ENCODE measurements around the gene ASF1A. TPM values are rescaled to one million over a fixed set of nuclear protein-coding genes. Genes with fewer than 3 reads are reported as not detected.

ASF1A gene
- total and polyA plus RNA-seq, 2 experiments from 2014 or later: 25.4 to 72.2 TPM

DNA sequence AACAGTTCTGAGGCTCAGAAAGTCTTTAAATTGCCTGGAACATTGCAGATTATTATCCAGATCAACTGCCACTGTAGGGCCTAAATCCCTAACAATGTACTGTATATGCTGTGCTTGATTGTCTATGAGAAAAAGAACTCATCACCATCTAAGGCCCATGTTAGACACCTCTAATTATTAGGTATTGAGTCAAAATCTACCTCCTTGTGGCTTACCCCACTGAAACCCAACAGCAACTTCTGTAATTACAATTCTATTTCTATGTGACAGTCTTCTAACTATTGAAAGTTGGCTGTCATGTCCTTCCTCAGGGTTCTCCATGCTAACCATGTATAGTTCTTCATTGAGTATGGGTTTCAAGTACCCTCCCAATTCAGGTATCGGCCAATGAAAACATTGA, 27.1 kb downstream of the ASF1A start:
- Mint-ChIP-seq H3K27ac (no peak overlapping the region), H3K4me3 (no peak overlapping the region), H3K36me3 (ENCODE audit: low read depth) (peaks cover 47% of the 10 kb centered on the region), H3K4me1 (no peaks in the 10 kb centered on the region), H3K27me3 (ENCODE audit: insufficient read depth, low read depth, poor library complexity) (no peaks in the 10 kb centered on the region), H3K9me3 (no peaks in the 10 kb centered on the region)
- peaks cover 17% of the 10 kb centered on the region; the same call in 1 of the 2 replicates for H3K36me3 ChIP-seq (ENCODE audit: insufficient read depth)
- no peaks in the 10 kb centered on the region for H4K20me1 ChIP-seq (replicated peaks; ENCODE audit: insufficient read depth)
- no peaks in the 10 kb centered on the region for H3K4me1 ChIP-seq (ENCODE audit: insufficient read depth)
- H3K9me2 ChIP-seq (ENCODE audit: insufficient read depth): no peaks in the 10 kb centered on the region
- no peaks in the 10 kb centered on the region for H3F3A ChIP-seq (replicated peaks; ENCODE audit: low read depth)
- TF ChIP-seq EZH2phosphoT487 (IDR thresholded peaks at IDR 0.05; ENCODE audit: unreplicated experiment): no peak
- TF ChIP-seq, protein P1, sequence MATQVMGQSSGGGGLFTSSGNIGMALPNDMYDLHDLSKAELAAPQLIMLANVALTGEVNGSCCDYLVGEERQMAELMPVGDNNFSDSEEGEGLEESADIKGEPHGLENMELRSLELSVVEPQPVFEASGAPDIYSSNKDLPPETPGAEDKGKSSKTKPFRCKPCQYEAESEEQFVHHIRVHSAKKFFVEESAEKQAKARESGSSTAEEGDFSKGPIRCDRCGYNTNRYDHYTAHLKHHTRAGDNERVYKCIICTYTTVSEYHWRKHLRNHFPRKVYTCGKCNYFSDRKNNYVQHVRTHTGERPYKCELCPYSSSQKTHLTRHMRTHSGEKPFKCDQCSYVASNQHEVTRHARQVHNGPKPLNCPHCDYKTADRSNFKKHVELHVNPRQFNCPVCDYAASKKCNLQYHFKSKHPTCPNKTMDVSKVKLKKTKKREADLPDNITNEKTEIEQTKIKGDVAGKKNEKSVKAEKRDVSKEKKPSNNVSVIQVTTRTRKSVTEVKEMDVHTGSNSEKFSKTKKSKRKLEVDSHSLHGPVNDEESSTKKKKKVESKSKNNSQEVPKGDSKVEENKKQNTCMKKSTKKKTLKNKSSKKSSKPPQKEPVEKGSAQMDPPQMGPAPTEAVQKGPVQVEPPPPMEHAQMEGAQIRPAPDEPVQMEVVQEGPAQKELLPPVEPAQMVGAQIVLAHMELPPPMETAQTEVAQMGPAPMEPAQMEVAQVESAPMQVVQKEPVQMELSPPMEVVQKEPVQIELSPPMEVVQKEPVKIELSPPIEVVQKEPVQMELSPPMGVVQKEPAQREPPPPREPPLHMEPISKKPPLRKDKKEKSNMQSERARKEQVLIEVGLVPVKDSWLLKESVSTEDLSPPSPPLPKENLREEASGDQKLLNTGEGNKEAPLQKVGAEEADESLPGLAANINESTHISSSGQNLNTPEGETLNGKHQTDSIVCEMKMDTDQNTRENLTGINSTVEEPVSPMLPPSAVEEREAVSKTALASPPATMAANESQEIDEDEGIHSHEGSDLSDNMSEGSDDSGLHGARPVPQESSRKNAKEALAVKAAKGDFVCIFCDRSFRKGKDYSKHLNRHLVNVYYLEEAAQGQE (IDR thresholded peaks at IDR 0.05; ENCODE audit: unreplicated experiment): no peak
- TF ChIP-seq, protein P2, sequence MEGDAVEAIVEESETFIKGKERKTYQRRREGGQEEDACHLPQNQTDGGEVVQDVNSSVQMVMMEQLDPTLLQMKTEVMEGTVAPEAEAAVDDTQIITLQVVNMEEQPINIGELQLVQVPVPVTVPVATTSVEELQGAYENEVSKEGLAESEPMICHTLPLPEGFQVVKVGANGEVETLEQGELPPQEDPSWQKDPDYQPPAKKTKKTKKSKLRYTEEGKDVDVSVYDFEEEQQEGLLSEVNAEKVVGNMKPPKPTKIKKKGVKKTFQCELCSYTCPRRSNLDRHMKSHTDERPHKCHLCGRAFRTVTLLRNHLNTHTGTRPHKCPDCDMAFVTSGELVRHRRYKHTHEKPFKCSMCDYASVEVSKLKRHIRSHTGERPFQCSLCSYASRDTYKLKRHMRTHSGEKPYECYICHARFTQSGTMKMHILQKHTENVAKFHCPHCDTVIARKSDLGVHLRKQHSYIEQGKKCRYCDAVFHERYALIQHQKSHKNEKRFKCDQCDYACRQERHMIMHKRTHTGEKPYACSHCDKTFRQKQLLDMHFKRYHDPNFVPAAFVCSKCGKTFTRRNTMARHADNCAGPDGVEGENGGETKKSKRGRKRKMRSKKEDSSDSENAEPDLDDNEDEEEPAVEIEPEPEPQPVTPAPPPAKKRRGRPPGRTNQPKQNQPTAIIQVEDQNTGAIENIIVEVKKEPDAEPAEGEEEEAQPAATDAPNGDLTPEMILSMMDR (conservative IDR thresholded peaks at IDR 0.05; ENCODE audit: low read depth in 2 of 2): no peak
- no peak overlapping the region for H3K27ac ChIP-seq (ENCODE audit: low read depth)
- DNase-seq (ENCODE audit: low spot score) (no peak), ATAC-seq (no peak)
- no peak overlapping the region for H3K4me3 ChIP-seq
- no peaks in the 10 kb centered on the region for H3K27me3 ChIP-seq (ENCODE audit: insufficient read depth)
- no peak overlapping the region for H2AFZ ChIP-seq
- H3K4me2 ChIP-seq: no peak overlapping the region
- H3K79me2 ChIP-seq (replicated peaks; ENCODE audit: insufficient read depth): no peaks in the 10 kb centered on the region

DNA sequence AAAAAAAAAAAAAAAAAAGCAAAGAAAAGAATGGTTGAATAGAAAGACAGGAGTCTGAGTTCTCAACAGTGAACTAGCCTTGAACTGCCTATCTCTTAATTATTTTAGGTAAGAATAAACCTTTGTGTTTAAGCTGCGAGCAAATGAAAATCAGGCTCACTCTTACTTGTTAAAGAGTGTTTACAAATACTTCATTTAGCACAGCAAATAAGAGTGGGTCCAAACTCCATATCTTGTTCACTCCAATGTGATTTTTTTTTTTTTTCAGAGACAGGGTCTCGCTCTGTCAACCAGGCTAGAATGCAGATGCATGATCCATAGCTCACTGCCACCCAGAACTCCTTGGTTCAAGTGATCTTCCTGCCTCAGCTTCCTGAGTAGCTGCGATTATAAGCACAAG, 29.1 kb downstream of the ASF1A start:
- Mint-ChIP-seq H3K27me3 (ENCODE audit: insufficient read depth, low read depth, poor library complexity) (no peaks in the 10 kb centered on the region), H3K4me3 (no peak overlapping the region), H3K27ac (no peak overlapping the region), H3K9me3 (no peaks in the 10 kb centered on the region), H3K36me3 (ENCODE audit: low read depth) (peaks cover 45% of the 10 kb centered on the region), H3K4me1 (no peaks in the 10 kb centered on the region)
- Histone ChIP-seq H4K20me1 (replicated peaks; ENCODE audit: insufficient read depth) (0 out of 2 replicates have a peak, but pooled peaks cover 3% of the 10 kb centered on the region), H3K79me2 (replicated peaks; ENCODE audit: insufficient read depth) (no peaks in the 10 kb centered on the region; the same call in 1 of the 2 replicates), H3F3A (replicated peaks; ENCODE audit: low read depth) (no peaks in the 10 kb centered on the region), H2AFZ (no peak overlapping the region), H3K4me3 (no peak overlapping the region), H3K4me1 (ENCODE audit: insufficient read depth) (no peaks in the 10 kb centered on the region), H3K9me2 (ENCODE audit: insufficient read depth) (no peaks in the 10 kb centered on the region), H3K27me3 (ENCODE audit: insufficient read depth) (no peaks in the 10 kb centered on the region), H3K4me2 (no peak overlapping the region), H3K27ac (ENCODE audit: low read depth) (no peak overlapping the region), H3K36me3 (ENCODE audit: insufficient read depth) (peaks cover 24% of the 10 kb centered on the region; the same call in 1 of the 2 replicates)
- DNase-seq (ENCODE audit: low spot score): no peak
- no peak for ATAC-seq
- TF ChIP-seq STAT1 (IDR thresholded peaks at IDR 0.05; ENCODE audit: unreplicated experiment) (no peak), JUNB (IDR thresholded peaks at IDR 0.05; ENCODE audit: unreplicated experiment) (no peak), ZNF331 (CRISPR knock-in tag; IDR thresholded peaks at IDR 0.05; ENCODE audit: low read depth) (no peak), POLR2AphosphoS5 (IDR thresholded peaks at IDR 0.05; ENCODE audit: low read depth) (no peak), EZH2phosphoT487 (IDR thresholded peaks at IDR 0.05; ENCODE audit: unreplicated experiment) (no peak)
- TF ChIP-seq, protein P3, sequence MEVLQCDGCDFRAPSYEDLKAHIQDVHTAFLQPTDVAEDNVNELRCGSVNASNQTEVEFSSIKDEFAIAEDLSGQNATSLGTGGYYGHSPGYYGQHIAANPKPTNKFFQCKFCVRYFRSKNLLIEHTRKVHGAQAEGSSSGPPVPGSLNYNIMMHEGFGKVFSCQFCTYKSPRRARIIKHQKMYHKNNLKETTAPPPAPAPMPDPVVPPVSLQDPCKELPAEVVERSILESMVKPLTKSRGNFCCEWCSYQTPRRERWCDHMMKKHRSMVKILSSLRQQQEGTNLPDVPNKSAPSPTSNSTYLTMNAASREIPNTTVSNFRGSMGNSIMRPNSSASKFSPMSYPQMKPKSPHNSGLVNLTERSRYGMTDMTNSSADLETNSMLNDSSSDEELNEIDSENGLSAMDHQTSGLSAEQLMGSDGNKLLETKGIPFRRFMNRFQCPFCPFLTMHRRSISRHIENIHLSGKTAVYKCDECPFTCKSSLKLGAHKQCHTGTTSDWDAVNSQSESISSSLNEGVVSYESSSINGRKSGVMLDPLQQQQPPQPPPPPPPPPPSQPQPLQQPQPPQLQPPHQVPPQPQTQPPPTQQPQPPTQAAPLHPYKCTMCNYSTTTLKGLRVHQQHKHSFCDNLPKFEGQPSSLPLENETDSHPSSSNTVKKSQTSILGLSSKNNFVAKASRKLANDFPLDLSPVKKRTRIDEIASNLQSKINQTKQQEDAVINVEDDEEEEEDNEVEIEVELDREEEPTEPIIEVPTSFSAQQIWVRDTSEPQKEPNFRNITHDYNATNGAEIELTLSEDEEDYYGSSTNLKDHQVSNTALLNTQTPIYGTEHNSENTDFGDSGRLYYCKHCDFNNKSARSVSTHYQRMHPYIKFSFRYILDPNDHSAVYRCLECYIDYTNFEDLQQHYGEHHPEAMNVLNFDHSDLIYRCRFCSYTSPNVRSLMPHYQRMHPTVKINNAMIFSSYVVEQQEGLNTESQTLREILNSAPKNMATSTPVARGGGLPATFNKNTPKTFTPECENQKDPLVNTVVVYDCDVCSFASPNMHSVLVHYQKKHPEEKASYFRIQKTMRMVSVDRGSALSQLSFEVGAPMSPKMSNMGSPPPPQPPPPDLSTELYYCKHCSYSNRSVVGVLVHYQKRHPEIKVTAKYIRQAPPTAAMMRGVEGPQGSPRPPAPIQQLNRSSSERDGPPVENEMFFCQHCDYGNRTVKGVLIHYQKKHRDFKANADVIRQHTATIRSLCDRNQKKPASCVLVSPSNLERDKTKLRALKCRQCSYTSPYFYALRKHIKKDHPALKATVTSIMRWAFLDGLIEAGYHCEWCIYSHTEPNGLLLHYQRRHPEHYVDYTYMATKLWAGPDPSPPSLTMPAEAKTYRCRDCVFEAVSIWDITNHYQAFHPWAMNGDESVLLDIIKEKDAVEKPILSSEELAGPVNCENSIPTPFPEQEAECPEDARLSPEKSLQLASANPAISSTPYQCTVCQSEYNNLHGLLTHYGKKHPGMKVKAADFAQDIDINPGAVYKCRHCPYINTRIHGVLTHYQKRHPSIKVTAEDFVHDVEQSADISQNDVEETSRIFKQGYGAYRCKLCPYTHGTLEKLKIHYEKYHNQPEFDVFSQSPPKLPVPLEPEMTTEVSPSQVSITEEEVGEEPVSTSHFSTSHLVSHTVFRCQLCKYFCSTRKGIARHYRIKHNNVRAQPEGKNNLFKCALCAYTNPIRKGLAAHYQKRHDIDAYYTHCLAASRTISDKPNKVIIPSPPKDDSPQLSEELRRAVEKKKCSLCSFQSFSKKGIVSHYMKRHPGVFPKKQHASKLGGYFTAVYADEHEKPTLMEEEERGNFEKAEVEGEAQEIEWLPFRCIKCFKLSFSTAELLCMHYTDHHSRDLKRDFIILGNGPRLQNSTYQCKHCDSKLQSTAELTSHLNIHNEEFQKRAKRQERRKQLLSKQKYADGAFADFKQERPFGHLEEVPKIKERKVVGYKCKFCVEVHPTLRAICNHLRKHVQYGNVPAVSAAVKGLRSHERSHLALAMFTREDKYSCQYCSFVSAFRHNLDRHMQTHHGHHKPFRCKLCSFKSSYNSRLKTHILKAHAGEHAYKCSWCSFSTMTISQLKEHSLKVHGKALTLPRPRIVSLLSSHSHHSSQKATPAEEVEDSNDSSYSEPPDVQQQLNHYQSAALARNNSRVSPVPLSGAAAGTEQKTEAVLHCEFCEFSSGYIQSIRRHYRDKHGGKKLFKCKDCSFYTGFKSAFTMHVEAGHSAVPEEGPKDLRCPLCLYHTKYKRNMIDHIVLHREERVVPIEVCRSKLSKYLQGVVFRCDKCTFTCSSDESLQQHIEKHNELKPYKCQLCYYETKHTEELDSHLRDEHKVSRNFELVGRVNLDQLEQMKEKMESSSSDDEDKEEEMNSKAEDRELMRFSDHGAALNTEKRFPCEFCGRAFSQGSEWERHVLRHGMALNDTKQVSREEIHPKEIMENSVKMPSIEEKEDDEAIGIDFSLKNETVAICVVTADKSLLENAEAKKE (CRISPR knock-in tag; IDR thresholded peaks at IDR 0.05): no peak
- TF ChIP-seq, protein P4, sequence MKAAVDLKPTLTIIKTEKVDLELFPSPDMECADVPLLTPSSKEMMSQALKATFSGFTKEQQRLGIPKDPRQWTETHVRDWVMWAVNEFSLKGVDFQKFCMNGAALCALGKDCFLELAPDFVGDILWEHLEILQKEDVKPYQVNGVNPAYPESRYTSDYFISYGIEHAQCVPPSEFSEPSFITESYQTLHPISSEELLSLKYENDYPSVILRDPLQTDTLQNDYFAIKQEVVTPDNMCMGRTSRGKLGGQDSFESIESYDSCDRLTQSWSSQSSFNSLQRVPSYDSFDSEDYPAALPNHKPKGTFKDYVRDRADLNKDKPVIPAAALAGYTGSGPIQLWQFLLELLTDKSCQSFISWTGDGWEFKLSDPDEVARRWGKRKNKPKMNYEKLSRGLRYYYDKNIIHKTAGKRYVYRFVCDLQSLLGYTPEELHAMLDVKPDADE (IDR thresholded peaks at IDR 0.05): no peak
